ENCODE data around the gene DRAM1. TPM values are rescaled to one million over a fixed set of nuclear protein-coding genes. Genes with fewer than 3 reads are reported as not detected.

DRAM1 gene
- total RNA-seq, 4 donors from 2014 or later = 4.5 to 8.1 (median 5.9) TPM

GRCh38 chr12:101945369-101946232, 68.2 kb downstream of the DRAM1 start:
- TF ChIP-seq POLR2A (IDR thresholded peaks at IDR 0.05) (no peak), CTCF (IDR thresholded peaks at IDR 0.05) (no peak)
- DNase-seq (ENCODE audit: low spot score in 2 of 2) = no peak
- H3K4me3 ChIP-seq (ENCODE audit: low read depth, poor library complexity, severe bottlenecking) = no peak overlapping the region
- intact Hi-C loops (cut with DNase I; ENCODE audit: low total_unique reads) = no loop called here
- WGBS, 2 donors = 61 to 71% methylated on average over 15 of the region's 15 CpGs

GRCh38 chr12:101946233-101946611, 68.8 kb downstream of the DRAM1 start:
- TF ChIP-seq POLR2A (IDR thresholded peaks at IDR 0.05) = no peak
- TF ChIP-seq CTCF (IDR thresholded peaks at IDR 0.05) = no peak
- H3K4me3 ChIP-seq (ENCODE audit: low read depth, poor library complexity, severe bottlenecking) = no peak overlapping the region
- no peak for DNase-seq (ENCODE audit: low spot score in 2 of 2)
- intact Hi-C loops (cut with DNase I; ENCODE audit: low total_unique reads) = no loop called here
- 74 to 91% methylated on average over 1 of the region's 1 CpG for WGBS, 2 donors

GRCh38 chr12:101947316-101947715, 69.9 kb downstream of the DRAM1 start:
- DNase-seq (ENCODE audit: low spot score in 2 of 2) = no peak
- H3K4me3 ChIP-seq (ENCODE audit: low read depth, poor library complexity, severe bottlenecking) = no peak overlapping the region
- intact Hi-C loops (cut with DNase I; ENCODE audit: low total_unique reads) = no loop called here
- TF ChIP-seq CTCF (IDR thresholded peaks at IDR 0.05) = no peak
- TF ChIP-seq POLR2A (IDR thresholded peaks at IDR 0.05) = no peak
- 100% methylated on average over 1 of the region's 1 CpG for WGBS, 2 donors

- DNase-seq (ENCODE audit: low spot score in 2 of 2) = no peak
- TF ChIP-seq POLR2A (IDR thresholded peaks at IDR 0.05) (no peak), CTCF (IDR thresholded peaks at IDR 0.05) (no peak)
- 84 to 98% methylated on average over 3 of the region's 3 CpGs for WGBS, 2 donors
- H3K4me3 ChIP-seq (ENCODE audit: low read depth, poor library complexity, severe bottlenecking) = no peak overlapping the region
- intact Hi-C loops (cut with DNase I; ENCODE audit: low total_unique reads) = no loop called here
These were observed 71.0 kb downstream of the DRAM1 start for GRCh38 chr12:101948365-101948764.

GRCh38 chr12:101951002-101951670, 73.8 kb downstream of the DRAM1 start:
- TF ChIP-seq POLR2A (IDR thresholded peaks at IDR 0.05) (no peak), CTCF (IDR thresholded peaks at IDR 0.05) (no peak)
- intact Hi-C loops (cut with DNase I; ENCODE audit: low total_unique reads) = no loop called here
- DNase-seq (ENCODE audit: low spot score in 2 of 2) = no peak
- no peak overlapping the region for H3K4me3 ChIP-seq (ENCODE audit: low read depth, poor library complexity, severe bottlenecking)
- 83% methylated on average over 6 of the region's 6 CpGs for WGBS, 2 donors

Data from lower leg skin (tissue), 4 donors.